Activated gamma-delta T cell treated with anti-CD3 and anti-CD28 coated beads, Interleukin-2, amount 50 U/mL, for 16 hours (primary cell): ENCODE results near the gene ZNF367.
"Not testable (repeated sequence)": the region's sequence is repeated elsewhere in the genome, so short reads cannot be mapped to it uniquely, and the experiment has no call there.

ENCODE experiments used
- DNase-seq: peaks from one replicate; pipeline ENCODE4 v3.0.0-alpha.2; 2020; ENCODE audit warnings: low read depth

Gene ZNF367

GRCh38 chr9:96399325-96399633, 18.9 kb downstream of the ZNF367 start:
- no peak for DNase-seq

DNA sequence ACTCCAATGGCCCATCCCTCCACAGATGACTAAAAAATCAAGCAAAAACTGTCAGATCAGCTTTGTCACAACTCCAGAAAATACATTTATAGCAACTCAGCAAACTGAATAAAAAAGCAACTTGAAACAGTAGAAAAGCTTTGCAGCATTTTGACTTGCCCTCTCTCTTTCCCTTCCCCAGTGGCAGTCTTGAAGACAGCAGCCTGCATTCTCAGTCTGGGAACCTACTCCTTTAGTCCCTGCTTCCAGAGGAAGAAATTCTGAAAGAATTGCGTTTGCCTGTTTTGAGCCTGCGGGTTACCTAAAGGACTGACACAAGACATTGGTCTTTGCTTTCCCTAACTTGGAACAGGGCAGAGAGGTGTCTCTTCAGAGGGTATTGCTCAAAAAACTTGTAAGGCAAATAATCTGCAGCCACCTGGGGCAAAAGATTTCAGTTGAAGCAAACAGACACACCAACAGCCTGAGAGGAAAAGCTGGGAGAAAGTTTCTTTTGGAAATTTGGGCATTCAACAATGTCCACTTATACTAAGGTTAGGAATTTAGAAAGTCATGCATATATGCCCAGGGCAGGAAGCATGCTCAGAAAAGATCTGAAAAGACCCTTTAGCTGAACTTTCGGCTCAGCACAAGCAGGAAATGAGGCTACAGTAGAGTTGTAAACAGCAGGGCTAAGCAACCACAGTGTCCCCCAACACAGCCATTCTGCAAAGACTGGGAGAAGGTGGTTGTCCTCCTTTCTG, 19.4 kb downstream of the ZNF367 start:
- no peak for DNase-seq

GRCh38 chr9:96395964-96396363, 22.2 kb downstream of the ZNF367 start:
- no peak for DNase-seq

GRCh38 chr9:96394832-96395496, 23.2 kb downstream of the ZNF367 start:
- no peak for DNase-seq

DNA sequence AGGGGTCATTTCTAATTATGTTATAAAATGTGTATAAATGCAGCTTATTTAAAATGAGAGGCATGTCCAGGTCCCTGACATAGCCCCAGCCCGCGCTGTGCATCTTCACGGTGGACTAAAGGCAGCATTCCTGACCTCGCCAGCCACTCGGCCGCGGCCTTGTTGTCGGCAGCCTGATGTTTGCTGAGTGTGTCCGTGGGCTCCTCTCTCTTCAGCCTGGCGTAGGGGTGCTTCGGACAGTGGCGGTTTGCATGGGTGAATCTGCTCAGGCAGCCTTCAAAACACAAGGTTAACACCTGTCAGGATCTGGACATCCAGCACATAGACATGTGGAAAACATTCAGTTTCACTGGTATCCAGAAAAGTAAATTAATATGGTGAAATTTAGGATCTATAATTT, 25.9 kb downstream of the ZNF367 start:
- no peak for DNase-seq

DNA sequence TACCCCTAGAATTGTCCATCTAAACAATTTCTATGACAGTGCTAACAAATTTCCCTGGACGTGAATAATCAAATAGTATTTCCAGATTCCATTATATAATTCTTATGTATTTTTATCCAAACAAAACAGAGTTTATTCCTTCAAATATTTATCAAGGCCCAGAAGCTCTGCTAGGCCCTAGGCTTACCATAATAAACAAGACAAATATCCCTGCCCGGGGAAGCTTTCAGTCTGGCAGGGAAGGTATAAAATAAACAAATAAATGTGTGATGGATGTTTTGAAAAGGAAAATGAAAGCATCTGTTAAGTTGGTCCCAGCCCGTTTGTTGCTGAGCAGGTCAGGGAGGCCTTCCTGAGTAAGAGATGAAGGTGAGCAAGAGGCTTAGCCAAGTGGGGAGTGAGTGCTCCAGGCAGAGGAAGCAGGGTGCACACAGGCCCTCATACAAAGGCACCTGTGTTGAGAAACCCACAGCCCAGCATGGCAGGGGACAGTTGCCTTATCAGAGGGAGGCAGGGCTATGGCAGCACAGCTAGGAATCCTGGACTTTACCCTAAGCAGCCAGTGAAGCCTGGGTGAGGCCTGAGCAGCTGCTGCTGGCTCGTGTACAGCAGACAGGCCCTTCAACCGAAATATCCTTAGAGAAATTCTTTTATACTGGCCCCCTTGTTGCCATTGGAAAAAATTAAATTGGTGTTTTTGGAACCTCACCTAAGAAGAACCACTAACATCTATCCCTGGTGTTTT, 27.0 kb downstream of the ZNF367 start:
- DNase-seq: no peak

DNA sequence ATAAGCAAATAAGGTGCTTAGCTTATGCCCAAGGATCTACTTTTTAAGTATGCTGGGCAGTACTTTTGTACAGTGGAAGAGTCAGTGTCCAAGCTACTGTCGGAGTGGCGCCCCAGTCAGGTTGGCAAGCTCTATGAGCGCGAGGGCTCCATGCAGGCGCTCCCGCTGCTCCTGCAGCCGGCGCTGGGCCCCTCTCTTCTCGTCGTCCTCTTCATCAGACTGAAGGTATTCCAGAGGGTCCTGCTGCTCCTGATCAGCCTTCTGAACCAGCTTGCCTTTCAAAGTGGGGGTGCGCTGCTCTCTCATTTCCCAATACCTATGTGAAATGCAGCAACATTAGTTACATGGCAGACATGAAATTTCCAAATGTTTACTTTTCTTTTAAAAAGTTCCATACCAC, 30.0 kb downstream of the ZNF367 start:
- no peak for DNase-seq

DNA sequence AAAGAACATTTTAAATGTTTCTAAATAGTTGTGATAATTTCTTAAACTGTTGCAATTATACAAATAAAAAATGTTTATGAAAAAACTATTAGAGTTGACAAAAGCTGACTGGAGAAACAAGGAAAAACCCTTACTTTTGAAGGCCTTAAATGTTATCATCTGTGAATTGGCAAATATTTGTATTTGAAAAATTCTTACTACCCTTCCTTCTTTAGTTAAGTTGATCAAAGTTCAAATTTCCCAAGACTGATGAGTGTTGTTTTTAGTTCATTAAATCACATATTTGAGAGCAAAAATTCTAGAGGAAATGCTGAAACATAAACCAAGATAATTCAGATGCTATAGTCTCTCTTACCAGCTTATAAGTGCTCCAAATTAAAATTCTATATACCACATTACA, 32.0 kb downstream of the ZNF367 start:
- no peak for DNase-seq

DNA sequence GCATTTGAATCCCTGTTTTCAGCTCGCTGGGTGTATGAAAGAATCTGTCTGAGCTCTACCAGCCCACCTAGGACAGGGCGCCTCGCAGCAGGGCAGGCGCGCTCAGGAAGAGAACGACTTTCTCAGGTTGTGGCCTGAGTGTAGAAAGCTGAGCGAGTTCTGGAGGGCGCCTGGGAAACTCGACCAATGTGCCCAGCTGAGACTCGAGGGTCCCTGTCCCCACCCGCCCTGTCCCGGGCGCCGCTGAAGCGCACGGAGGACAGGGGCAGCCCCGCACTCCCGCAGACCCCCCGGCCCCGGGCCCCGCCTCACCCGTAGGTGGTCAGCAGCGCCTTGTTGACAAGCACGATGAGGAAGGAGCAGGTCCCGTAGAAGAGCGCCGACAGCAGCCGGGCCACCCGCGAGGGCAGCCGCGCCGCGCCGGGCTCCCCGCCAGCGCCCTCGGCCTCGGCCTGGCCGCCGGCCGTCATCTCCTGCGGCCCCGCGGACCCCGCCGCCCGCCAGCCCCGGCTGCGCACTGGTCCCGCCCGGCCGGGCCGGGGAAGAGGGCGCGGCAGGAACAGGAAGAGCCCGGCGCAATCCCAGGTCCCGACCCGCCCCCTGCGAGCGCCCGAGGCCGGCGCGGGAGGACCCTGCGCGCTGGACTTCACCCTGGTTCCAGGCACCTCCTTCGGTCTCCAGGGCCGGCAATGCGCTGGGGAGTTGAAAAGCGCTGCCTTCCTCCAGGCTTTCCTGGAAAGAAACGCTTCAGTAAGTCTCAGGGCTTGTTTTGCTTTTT, 34.8 kb downstream of the ZNF367 start, which contains the start of gene SLC35D2:
Gene SLC35D2 (minus strand): TSS at position 547 of the 778 bp plus-strand sequence. CDS start 77 bp downstream, at position 470.
- DNase-seq: no peak

DNA sequence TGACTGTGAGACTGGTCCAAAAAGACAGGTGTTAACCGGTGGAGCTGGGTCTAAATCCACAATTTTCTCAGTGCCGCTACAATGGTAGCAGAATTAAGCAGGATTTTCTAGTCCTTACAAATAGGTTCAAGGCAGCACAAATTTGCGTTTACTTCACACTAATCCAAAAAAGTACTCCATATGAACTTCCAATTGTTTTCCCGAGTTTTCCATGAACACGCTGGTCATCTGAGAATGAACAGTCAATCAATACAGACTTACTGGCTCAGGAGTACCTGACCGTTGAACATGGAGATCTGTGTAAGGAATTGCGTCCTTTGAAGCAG, 35.4 kb downstream of the ZNF367 start:
- no peak for DNase-seq

- no peak for DNase-seq
Measured at GRCh38 chr9:96382175-96382574, 36.0 kb downstream of the ZNF367 start.

GRCh38 chr9:96381696-96382095, 36.5 kb downstream of the ZNF367 start:
- no peak for DNase-seq

- DNase-seq: no peak
Measured at GRCh38 chr9:96381125-96381524, 37.0 kb downstream of the ZNF367 start.

GRCh38 chr9:96379461-96379860, 38.7 kb downstream of the ZNF367 start:
- no peak for DNase-seq

GRCh38 chr9:96378187-96378586, 40.0 kb downstream of the ZNF367 start:
- DNase-seq: no peak

DNA sequence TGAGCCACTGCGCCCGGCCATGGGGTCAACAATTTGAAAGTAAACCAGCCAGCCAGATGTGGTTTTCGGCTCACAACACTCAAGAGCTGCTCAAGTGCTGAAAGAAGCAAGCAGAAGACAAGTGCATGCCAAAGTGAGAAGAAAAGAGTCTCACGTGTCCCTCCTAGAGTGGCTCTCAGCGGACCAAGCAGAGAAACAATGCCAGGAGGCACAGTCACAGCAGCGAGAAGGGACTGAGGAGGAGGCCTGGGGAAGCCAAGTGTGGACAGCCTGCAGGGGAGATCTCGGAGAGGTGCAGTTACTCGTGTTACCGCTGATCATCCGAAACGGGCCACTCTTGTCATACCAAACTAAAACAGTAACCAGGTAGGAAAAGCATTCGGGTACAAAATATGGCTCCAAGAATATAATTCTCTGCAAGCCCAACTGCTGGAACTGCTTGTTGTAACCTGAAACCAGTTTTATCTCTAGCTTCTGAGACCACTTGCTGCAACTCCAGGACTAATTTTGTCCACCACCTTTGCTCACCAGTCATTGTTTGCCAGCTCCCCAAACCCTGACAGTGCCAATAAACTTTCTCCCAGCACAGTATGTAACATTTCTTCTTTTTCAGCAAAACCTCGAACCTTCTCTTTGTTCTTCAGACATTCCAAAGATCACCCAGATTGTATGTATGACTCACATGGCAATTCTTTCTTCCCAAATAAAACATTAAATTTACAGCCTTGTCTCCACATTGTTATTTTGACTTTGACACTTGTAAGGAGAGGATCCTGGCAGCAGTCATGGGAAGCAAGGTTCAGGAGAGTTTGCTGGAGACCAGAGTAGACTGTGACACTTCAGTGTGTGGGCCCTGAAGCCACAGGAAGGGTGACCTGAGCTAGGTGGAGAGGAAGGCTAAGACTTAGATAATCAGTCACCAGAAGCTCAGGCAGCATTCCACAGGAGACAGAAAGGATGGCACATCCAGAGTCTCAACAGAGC, 41.0 kb downstream of the ZNF367 start:
- no peak for DNase-seq

DNA sequence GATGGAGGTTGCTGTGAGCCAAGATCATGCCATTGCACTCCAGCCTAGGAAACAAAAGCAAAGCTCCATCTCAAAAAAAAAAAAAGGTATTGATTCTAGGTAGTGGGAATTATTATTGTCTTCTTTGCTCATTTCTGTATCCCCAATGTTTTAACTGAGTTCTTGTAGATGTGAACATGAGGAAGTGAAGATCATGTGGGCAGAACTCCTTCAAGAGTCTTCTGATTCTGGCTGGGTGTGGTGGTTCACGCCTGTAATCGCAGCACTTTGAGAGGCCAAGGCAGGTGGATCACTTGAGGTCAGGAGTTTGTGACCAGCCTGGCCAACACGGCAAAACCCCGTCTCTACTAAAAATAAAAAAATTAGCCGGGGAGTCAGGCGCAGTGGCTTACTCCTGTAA, 42.7 kb downstream of the ZNF367 start:
- DNase-seq: not testable (repeated sequence)

DNA sequence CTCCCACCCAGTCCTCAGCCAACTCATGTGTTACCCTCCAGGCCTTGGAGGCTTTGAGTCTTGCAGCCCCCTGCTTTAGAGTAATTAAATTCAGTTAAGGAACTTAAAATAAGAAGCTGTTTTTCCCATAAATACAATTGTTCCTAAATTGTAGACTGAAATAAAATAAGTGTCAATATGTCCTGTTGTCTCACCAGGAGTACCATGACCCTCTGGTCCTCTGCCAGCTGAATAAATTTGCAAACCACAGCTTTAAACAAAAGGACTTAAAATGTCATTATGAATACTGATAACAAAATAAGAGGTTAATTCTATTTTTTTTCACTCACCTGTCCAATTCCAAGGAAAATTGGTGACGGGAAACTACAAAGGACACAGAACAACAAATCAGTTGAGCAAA, 50.2 kb downstream of the ZNF367 start:
- DNase-seq: no peak

GRCh38 chr9:96363175-96363967, 54.8 kb downstream of the ZNF367 start:
- DNase-seq: no peak

DNA sequence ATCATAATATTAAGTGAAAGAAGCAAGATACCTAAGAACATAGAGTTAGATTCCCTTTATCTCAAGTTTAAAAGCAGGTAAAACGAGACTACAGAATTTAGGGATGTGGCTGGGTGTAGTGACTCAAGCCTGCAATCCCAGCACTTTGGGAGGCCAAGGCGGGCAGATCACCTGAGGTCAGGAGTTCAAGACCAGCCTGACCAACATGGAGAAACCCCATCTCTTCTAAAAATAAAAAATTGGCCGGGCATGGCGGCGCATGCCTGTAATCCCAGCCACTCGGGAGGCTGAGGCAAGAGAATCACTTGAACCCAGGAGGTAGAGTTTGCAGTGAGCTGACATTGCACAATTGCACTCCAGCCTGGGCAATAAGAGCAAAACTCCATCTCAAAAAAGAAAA, 56.1 kb downstream of the ZNF367 start:
- not testable (repeated sequence) for DNase-seq
